ENCODE results near the gene TRPM2.

GRCh38 chr21:44381874-44382273 lies 28.5 kb downstream of the TRPM2 start:
- TF ChIP-seq POLR2A (IDR thresholded peaks at IDR 0.05; ENCODE audit: low read depth, low read length) (no peak), SPI1 (IDR thresholded peaks at IDR 0.05; ENCODE audit: low read depth, low read length) (no peak), POLR2AphosphoS5 (IDR thresholded peaks at IDR 0.05; ENCODE audit: low read depth, low read length) (no peak)
